ENCODE measurements around the gene SLC12A8.

The SLC12A8 gene

DNA sequence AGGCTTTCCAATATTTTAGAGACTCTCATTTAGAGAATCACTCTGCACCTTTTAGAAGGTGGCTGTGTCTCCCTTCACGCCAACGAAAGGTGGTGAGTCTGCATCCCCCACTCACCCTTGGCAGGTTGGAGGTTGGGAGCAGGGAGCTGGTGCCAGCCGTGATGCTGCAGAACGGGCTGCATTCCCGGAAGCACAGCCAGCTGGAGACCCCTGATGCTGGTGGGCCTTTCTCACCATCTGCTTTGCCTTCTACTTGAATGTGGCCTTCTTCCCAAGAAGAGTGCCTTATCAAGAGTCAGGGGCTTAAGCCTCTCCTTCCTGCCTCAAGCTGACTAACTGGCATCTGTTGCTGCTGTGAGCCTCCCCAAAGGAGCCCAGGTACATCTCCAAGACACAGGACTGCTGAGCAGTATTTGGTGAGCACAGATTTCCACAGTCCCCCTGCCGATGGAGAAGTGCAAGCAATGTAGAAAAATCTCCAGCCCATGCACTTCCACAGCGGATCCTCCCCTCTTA lies 139.1 kb downstream of the SLC12A8 start:
- DNase-seq (ENCODE audit: low spot score), result no peak

DNA sequence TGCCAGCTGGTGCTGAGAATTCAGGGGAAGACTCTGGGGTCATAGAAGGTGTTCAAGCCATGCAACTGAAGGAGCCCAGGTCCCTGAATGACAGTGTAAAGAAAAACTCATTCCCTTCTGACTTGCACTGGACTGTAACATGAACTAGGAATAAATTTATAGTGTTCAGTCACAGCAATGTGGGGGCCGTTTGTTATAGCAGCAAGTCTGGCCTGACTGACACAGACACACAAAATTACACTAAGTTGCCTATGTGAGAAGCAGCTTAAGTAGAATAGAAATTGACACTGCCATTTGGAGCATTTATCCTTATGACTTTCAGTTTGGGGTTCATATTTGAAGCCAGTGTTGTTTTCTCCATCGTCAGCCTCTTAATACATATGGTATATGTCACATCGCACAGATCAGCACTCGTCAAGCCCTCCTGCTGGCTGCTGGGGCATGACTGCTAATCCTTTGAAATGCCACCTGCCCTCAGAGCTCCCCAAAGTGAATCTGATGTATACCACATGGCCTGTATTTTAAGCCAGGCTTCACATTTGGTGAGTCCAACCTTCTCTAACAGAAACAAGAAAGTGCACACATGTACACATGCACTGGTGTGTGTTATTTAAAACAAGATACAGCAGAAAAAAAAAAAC lies 139.7 kb downstream of the SLC12A8 start:
- no peak for DNase-seq (ENCODE audit: low spot score)

DNA sequence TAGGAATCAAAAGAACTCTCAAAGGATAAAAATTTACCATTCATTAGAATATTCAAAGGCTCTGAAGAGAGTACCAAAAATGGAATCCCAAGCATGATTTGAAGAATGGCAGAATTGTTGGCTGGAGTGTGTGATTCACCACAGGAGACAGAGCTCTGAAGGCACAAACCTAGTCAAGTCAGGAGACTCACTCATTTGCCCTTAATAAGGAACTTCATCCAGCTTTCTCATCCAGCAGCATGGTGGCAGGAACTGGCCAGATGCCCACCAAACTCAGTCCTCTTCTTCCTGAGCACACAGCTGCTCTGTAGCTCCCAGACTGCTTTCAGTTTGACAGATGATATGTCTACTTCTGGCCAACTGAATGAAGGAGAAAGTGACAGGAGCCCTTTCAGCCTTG lies 140.2 kb downstream of the SLC12A8 start:
- DNase-seq (ENCODE audit: low spot score), result no peak

DNA sequence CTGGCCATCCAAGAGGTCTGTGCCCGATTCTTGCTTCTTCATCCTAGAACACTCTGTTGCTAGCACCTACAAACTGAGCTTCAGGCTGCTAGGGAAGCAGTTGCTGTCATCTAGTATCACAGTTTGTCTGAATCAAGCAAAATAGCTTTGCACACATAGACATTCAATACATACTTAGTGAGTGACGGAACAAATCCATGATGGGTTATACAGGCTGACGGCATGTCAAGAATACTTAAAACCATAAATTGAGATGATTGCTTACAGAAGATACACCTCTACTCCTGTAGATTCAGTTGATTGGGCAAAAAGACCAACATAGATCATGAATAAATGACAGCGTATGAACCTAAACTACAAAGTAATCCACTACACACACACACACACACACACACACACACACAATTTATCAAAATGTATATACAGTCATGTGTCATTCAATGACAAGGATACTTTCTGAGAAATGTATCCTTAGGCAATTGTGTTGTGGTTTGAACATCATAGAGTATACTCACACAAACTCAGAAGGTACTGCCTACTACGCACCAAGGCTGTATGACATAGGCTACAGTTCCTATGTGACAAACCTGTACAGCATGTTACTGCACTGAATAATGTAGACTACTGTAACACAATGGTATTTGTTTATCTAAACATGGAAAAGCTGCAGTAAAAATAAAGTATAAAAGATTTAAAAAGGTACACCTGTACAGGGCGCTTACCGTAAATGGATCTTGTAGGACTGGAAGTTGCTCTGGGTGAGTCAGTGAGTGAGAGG lies 142.4 kb downstream of the SLC12A8 start:
- DNase-seq (ENCODE audit: low spot score), result no peak

DNA sequence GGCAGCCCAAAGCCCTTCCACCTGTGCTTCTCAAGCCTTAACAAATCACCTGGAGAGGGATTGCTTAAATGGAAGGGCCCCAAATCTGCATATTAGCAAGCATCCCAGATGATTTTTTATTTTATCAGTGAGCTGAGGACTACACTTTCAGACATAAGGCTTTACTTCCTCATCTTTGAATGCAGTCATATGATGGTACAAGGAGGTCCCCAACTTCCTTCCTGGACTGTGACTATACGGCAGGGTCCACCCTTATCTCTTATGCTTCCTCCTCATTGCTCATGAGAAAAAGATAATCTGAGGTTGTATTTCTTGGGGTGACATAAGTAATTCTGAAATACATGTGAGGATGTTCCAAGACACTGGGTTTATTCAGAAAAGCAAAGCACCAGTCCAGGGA lies 143.1 kb downstream of the SLC12A8 start:
- no peak for DNase-seq (ENCODE audit: low spot score)

DNA sequence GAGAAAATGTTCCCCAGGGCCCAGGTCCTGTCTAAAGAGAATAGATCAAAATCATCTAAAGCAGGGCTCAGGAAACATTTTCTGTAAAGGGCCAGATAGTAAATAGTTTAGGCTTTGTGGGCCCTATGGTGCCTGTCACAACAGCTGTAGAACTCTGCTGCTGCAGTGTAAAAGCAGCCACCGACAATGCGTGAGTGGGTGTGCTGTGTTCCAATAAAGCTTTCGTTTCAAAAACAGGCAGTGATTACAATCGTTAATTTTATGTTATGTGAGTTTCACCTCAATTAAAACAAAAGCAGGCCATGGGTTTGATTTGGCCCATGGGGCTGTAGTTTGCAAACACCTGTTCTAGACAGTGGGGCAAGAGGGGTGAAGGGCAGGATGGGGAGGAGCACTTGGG lies 144.3 kb downstream of the SLC12A8 start:
- no peak for DNase-seq (ENCODE audit: low spot score)

DNA sequence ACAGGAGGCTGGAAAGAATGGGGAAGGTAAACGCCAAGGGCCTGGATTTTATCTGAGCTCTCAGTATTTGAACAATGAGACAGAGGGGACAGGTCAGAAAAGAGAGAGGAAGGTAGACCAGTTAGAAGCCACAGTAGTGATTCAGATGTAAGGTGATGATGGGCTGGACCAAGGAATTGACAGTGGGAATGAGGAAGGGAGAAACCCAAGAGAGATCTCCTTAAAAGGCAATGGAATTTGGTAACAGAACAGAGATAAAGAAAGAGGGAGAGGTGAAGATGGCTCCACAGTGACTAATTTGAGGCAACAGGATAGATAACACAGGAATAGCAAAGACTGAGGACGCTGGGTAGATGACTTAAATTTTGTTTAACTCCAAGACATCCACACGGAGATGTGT lies 145.3 kb downstream of the SLC12A8 start:
- no peak for DNase-seq (ENCODE audit: low spot score)

DNA sequence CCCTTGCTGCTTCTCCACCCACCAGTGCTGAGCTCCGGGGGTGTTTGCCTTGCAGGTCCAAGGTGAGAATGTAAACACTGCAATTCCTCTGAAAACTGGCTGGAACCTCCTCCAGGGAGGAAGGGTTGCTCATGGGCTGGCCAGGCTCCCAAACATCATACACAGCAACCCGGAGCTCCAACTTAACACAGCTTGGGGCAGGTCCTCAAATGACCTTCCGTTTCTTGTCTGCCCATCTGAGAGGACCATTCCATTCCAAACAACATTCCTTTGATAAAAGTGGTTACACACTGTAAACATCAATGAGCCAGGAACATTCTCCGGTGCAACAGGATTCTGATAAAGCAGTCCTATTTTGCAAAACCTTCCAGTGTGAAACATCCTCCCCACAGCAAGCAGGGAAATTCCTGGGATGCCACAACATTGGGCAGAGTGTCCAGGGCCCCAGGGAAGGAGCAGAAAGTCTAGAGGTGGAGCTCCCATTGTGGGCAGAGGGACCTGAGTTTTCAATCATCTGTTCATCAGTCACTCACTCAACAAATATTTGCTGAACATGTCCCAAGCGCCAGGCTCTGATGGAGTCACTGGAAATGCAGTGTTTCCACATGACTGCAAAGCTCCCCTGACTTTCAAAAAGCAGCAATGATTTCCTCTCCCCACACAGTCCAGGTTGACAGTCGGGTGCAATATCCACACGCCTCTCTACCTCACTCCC lies 149.5 kb downstream of the SLC12A8 start:
- DNase-seq (ENCODE audit: low spot score), result no peak

DNA sequence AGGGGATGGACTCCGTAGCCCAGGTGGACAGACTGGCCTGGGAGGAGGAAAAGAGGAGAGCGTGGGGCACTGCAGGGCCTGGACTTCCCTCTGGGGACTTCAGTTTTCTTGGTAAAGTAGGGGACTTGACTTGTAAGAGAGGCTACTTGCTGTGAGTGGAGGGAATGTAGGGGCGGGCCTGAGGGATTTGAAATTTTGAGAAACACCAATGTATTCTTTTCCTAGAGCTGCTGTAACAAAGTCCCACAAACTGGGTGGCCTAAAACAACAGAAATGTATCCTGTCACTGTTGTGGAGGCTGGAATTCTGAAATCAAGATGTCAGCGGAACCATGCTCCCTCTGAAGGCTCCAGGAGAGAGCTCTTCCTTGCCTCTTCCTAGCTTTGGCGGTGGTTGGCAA lies 150.9 kb downstream of the SLC12A8 start:
- no peak for DNase-seq (ENCODE audit: low spot score)

DNA sequence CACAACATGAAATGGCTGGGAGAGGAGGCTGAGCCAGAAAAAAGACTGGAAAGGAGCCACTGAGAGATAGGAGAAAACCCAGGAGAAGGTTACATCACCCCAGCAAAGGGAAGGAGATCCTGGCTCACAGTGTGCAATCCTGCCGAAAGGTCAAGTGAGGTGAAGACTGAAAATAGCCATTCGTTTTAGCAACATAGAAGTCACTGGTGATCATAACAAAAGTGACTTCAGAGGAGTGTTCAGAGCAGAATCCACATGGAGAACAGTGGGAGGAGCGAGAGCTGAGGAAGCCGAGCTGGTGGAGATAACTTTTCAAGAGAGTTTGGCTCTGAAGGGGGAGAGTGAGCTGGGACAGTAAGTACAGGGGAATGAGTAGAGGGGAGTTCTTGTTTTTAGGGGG lies 151.4 kb downstream of the SLC12A8 start:
- DNase-seq (ENCODE audit: low spot score), result no peak

DNA sequence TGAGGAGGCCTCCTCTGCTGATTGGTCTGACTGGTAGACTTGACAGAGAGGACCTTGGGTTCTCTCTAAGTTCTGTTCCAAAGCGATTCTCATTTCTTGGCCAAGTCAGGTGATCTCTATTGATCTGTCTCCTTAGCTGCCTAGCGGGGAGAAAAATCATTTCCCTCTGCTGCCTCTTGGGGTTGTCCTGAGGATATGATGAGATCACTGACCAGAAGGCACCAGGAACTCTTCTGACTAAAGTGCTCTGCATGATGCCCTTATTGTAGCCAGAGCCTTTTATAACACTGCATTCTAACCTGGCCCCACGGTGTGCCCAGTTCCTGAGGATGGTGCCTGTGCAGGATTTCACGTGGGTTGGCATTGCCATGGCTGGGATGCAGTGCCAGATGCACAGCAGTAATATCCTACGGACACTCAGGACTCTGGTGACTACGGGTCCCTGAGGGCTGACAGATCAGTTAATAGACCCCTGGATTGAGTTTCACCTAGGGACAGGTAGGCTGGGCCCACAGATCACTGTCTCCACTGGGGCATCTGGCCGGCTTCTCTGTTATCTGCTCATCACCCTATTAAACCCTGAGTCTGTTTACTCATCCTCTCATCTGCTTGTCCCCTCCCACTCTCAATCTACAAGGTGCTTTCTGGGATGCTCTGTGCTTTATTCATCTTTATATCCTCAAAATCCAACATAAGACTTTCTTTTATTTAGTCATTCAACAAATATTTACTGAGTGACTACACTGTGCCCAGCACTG lies 152.9 kb downstream of the SLC12A8 start:
- DNase-seq (ENCODE audit: low spot score), result no peak

DNA sequence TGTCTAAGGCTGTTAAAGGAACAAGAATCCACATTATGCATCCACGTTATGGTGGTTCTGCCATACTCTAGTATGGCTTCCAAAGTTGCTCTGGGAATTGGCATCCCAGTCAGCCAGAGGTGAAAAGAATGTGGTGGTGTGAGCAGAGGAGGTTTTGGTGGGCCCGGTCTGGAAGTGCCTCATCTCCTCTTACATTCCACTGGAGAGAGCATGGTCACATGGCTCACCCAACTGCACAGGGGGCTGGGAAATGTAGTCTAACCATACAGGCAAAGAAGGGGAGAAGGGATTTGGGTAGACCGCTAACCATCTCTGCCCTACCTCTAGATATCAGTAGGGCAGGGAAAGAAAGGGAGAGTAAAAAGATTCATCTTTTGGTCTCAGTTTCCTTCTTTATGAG lies 153.6 kb downstream of the SLC12A8 start:
- DNase-seq (ENCODE audit: low spot score), result no peak

DNA sequence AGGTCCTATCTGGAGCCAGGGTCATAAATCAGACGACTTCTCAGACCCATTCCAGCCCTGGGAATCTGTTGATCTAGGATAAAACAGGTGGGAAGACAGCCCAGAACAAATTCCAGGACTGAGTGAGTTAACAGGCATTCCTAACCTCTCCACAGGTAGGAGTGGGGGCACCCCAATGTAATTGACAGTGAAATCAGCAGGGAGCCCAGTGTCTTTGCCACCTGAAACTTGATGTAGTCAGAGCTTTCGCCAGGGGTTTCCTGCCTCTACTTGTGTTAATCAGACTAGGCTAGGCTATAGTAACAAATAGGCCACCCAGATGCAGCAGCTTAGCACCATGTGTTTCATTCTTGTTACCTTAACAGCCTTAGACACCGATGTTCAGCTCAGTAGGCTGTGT lies 154.0 kb downstream of the SLC12A8 start:
- no peak for DNase-seq (ENCODE audit: low spot score)

DNA sequence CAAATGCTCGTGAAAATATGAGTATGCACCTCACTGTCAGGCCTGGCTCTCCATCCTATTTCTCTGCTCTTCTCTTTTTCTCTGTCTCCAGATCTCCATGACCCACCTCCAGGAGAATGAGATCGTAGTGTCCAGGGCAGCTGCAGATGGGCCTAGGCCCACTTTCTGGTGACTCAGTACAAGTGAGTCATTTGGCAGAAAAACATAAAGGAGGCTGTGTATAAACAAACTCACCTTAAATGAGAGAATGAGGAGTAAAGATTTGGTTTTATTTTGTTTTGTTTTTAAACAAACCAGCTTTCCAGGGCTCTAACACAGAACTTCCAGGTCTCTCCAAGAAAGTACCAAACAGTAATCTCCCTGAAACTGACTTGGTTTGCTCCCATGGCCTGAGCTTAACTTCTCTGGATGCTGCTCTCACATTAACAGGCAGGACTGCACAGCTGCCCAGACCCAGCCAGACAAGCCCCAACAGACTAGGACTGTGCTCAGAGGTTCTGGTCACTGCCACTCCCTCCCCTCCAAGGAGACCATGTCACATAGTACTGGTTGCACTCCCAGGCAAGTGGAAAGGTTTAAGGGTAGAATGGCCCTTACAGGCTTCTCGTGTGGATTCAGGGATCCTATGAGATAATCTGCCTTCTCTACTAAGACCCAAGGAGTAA lies 155.2 kb downstream of the SLC12A8 start:
- DNase-seq (ENCODE audit: low spot score), result no peak

DNA sequence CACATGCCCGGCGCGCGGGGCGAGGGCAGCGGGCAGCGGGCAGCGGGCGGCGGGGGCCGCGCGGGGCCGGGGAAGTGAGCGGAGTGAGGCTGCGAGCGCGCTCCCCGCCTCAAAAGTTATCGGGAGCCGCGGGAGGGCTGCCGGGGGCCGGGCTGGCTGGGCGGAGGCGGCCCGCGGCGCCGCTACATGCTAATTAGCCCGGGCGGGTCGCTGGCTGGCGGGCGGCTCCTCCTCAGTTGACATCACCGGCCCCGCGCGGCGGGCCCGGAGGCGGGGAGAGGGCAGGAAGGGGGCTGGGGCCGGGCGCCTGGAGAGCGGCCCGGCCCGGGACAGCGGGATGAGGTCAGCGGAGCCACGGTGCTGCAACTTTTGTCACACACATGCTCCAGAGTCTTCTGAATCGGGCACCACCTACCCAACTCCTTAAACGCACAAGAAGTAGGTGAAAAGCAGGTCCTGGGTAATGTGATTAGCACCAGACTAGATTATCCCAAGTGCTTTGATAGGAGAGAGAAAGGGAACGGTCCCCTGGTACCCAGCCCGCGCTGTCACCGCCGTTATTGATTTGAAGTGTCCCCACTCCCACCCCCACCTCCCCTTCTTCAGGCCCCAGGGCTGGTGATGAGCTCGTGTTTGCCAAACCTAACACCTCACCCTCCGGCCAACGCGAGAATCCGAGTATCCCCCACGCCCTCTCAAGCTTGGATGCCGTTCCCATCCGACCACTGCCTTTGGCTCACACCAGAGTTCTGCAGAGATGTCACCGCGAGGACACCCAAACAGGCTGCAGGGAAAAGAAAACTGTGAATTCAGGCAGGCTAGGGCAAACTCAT lies 156.4 kb downstream of the SLC12A8 start, which contains the start of gene HEG1:
HEG1 (minus strand) TSS at position 85 of the 833 bp plus-strand sequence. CDS start 107 bp downstream, outside the sequence.
- DNase-seq (ENCODE audit: low spot score), result peak; percentile 87

DNA sequence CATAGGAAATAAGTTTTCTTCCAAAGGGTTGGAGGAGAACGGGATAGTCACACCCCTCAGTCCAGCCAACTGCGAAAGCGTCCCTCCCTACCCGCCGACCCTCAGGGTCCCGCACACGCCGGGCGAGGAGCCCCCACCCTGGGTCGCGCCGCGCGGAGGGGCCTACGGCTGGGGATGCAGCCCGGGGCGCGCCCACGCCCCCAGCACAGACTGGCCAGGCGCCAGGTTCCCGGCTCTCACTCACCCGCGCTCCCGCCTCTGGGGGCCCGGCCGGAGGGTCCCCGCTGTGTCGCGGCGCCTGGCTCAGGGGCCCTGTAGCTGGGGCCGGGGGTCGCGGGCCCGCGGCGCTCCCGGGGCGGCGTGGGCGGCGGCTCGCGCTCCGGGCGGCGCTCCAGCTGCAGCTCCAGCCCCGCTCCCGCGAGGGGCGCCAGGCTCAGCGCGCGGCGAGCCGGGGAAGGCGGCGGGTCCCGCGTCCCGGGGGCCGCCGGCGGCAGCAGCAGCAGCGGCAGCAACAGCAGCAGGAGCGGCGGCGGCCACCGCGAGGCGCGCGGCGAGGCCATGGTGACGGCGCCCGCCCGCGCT lies 157.1 kb downstream of the SLC12A8 start:
- no peak for DNase-seq (ENCODE audit: low spot score)

DNA sequence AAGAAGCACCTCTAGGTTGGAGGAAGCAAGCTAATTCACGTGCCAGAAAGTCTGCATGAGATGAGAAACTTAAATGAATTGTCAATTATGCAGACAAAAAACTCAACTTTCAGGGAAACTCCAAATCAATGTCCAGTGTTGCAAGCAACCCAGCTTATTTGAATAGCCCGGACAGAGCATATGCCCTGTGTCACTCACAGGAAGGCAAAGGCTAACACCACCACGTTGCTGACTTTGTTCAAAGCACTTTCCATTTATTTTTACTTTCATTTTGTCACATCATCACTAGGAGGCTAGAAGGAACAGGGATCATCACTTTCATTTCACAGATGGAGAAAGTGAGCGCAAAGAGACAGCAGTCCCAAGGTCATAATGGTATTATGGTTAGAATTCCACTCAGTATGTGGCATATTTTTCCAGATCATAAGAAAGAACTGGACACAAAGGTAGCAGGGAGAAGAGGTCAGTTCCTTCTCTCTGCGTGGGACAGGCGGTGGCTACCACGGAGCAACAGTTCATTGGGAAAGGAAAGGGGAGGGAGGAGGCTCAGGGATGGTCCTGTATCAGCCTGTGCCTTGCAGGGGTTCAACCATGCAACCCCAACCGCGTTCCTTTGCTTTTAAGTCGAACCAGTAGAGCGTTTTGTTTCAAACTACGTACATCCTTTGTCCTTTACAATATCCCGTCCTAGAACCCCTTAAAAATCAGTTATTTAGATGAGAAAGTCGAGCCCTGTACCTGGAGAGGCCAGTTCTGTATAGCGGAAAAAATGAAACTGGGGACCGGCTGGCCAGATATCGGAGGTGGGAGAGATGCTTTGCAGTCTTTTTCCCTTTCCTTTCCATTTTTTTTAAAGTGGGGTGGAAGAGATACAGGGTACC lies 157.9 kb downstream of the SLC12A8 start:
- peak; percentile 68 for DNase-seq (ENCODE audit: low spot score)

DNA sequence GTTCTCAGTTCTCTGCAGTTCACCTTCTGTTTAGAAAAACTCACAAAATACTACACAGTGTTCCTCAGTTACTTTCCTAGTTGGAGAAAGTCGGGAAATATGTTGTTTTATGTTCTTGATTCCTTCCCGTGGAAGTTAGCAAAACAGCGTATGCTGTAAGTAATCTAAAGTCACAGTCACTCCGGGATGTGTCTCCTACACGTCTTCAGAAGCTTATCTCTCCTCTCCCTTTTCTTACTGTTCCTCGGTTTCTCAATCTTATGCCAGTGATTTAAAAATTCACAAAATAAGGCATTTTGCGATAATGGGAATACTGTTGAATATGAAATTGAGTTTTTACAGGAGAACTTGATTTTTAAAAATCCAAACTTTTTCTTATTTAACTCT lies 158.5 kb downstream of the SLC12A8 start:
- no peak for DNase-seq (ENCODE audit: low spot score)

DNA sequence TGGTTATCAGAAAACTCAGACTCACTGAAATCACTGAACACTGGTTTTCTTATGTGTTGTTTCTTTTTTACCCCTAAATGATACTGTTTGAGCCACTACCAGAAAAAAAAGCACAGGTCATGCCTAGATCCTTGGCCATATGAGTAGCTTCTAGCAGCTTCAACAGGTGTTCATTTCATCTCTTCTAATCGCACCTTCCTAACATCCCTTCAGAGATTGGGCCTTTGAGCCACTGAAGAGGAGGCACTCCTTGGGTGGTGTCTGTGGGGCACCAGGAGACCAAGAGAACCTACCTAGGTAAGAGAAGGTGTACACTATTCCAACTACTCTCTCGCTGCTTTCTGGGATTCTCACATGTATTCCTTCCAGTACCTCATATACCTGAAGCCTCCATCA lies 159.2 kb downstream of the SLC12A8 start:
- DNase-seq (ENCODE audit: low spot score), result no peak

Data from globus pallidus (tissue), 1 donor.